ENCODE data around the gene CDH4.

The CDH4 gene

DNA sequence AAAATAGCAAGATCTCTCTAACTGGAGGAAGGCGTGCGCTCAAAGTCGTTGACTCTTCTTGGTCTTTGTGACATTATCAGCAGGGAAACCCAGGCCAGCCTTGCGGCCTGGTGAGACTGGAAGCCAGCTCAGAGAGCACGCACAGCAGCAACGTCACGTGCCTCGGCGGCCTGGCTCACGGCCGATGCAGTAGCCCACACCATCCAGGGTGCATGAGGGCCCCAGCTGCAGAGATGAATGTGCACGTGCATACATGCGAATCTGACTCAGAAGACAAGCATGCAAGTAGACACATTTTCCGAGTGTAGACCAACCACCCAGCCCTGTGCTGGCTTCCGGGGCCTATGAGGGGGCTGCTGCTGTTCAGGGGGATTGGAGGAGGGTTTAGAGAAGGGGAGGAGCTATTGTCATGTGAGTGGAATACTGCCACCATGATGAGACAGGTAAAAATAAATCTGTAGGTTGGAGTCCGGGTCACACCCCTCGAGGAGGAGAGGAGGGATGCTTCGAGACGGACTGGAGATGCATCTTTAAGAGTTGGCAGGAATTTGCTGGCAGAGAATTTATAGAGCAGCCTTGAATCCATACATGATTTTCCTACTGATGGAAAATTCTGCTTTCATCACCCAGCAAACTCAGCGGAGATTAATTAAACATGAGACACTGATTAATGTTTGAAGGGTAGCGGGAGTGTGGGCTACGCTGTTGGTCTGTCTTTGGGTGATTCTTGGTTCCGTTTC, 388.2 kb downstream of the CDH4 start:
- DNase-seq: no peak

DNA sequence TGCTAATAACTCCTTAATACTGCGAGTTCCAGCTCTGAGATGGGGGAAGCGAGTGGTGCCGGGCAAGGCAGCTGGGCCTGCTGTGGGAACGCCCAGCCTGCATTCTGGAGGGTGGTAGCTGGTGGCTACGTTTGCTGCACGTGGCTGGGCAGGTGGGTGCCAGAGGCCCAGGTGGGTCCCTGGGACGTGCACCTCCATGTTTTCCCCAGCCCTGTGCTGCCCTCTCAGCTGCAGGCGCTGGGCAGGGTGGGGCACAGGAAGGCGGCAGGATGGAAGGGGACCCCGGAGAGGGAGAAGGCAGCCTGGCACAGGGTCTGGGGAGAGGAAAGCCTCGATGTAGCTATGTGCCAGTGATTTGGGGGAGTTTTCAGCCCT, 388.8 kb downstream of the CDH4 start:
- DNase-seq: no peak

DNA sequence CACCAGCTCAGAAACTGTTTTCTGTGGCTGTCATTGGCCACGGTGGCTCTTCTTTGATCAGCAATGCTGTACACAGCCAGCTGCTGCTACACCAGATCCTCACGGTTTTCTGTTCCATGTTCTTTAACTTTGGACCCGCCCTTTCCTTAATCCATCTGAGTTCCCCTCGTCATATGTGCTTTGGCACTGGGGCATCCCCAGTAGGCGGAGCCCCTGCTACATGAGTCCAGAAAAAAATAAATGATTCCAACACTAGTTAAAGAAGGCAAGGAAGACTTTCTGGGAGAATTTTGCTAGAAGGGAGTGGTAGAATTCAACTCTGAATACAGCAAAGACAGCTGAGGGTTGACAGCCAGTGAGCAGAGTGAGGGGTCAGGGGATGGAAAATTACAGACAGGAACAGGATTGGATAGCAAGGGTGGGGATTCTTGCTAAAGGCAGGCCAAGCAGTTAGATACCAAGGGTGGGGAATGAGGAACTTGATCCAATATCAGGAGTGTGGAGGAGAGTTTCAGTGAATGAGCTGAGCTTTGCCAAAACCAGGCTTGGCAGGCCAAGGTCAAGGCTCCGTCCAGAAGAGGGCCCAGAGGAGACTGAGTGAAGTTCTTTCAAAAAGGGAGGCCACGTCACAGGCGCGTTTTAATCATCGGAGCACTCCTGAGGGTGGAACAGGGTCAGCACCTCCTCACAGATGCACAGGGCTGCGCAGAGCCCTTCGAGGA, 391.8 kb downstream of the CDH4 start:
- DNase-seq: no peak

DNA sequence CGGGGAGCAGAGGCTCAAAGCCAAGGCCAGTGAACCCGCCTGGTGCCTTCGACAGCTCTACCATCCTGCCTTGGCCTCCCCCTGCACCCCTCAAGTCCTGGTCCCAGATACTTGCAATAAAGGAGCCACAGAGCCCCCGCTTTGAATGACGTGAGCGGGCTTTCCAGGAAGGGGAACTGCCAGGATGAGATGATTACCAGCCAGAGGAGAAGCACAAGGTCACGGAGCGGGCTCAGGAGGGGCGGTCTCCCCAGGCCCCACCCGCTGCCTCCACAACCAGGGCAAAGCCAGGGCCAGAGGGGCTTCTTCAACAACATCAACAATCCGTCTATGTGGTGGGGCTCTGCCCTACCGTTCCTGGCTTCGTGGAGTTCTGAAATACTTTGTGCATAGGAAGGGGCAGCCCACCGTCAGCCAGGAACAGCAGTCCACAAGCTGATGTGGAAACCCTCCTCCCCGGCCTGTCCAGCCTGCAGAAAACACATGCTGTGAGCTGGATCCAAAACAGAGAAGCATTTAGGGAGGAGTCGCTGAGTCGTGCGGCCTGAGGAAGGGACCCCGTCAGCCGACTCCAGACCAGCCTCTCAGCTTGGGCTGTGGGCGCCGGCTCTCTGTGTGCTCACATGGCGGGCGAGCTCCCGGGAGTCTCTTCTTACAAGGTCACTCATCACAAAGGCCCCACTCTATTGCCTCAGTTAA, 392.5 kb downstream of the CDH4 start:
- DNase-seq: no peak

DNA sequence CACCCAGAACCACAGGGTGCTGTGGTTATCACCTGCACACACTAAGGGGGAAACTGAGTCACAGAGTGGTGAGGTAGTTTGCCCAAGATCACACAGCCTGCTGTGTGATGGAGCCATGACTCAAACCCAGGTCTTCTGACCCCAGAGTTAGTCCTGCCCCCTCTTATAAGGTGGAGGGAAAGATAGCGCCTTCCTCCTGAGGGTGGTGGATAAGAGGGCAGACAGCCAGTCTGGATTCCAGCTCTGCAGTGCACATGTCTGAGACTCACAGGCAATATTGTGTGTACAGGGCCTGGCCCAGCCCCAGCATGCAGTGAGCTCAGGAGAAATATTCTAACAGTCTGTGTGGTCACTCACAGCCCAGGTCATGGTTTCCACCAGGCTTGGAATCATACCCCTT, 393.7 kb downstream of the CDH4 start:
- no peak for DNase-seq

DNA sequence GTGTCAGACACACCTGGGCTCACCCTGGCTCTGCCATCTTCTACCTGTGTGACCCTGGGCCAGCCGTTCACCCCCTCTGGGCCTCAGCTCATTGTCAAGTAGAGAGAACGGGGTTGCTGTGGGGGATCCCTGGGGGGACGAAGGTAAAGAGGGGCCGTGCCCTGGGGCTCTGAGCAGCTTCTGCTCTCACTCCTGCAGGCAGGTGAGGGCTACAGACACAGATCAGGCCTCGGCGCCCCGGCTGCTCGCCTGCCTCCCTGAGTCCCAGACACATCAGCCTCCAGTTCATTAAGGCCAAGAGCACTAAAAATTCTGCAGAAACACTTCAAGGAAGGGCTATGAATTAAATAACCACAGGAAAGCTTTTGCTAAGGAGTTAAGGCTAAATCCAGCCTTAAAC, 394.4 kb downstream of the CDH4 start:
- DNase-seq: no peak

DNA sequence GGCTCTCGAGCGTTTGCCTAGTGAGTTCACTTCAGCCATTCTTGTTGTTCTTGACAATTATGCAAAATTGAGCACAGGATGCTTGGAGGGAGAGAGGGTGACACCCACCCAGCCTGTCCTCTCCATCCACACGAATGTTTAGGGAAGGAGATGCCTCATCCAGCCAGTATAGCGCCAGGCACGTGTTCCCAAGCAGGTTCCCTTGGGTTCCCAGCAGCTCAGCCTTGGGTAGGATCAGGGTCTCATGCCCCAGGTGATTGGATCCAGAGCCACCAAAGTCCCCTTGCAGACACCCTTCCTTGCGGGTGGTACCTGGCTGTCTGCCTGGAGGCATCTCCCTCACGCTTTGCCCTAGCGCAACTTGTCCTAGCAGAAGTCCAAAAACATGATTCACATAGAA, 394.9 kb downstream of the CDH4 start:
- no peak for DNase-seq

DNA sequence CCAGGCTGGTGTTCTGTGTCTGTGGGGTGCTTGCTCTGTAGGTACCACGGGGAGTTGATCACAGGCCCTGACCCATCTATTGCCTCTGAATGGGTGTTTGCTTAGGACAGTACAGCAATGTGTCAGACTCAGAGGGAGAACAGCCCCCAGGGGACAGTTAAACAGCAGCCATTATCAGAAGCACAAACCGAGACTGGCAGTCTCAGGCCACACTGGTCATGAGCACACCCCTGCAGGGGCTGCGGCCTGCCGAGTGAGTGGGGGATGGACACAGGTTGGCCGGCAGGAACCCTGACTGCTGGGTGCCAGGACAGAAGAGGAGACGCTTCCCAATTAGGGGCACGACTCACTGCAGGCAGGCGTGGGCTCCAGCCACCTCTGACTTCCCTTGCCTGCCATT, 395.6 kb downstream of the CDH4 start:
- DNase-seq: no peak

DNA sequence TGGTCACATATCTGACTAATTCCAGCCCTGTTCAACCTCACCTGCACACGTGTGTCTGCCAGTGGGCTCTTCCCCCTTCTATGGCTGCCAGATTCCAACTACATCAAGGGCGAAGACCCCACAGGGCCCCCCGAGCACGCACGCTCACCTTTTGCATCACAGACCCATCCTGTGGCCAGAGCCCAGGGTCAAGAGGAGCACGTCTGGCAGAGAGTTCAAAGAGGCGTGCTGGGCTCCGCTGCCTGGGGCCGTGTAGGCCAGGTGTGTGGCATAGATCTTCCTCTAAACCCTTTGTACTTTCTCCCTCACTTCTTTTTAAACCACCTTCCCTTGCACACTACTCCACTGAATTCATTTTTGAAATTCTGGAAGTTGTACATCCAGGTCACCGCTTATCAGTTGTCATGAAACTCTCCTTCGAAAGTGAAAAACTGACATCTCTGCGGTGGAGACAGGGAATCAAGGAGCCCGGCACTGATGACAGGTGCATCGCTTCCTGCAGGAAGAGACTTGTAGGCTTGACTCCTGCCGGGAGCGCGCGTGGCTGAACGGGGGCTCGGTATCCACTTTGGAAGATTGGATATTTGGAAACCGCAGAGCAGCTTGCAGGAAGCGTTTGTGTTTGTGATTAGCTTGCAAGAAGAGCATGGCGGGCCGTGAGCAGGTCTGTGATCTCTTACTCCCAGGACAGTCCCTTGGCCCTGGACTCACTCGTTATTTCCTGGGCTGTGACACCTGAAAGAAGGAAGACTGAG, 397.2 kb downstream of the CDH4 start:
- no peak for DNase-seq

DNA sequence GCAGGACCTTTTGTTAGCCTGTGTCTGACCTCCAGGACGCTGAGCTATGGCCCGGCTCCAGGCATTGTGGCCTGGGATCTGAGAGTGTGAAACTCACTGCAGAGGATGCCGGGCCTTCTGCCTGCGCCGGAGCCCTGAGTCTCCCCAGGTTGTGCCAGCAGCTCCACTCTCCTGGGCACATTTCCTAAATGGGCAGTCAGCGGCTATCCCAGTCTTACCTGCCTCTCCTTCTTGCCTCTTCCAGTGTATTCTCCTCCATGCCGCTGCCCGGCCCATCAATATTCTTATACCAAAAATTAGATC, 397.8 kb downstream of the CDH4 start:
- DNase-seq: no peak

DNA sequence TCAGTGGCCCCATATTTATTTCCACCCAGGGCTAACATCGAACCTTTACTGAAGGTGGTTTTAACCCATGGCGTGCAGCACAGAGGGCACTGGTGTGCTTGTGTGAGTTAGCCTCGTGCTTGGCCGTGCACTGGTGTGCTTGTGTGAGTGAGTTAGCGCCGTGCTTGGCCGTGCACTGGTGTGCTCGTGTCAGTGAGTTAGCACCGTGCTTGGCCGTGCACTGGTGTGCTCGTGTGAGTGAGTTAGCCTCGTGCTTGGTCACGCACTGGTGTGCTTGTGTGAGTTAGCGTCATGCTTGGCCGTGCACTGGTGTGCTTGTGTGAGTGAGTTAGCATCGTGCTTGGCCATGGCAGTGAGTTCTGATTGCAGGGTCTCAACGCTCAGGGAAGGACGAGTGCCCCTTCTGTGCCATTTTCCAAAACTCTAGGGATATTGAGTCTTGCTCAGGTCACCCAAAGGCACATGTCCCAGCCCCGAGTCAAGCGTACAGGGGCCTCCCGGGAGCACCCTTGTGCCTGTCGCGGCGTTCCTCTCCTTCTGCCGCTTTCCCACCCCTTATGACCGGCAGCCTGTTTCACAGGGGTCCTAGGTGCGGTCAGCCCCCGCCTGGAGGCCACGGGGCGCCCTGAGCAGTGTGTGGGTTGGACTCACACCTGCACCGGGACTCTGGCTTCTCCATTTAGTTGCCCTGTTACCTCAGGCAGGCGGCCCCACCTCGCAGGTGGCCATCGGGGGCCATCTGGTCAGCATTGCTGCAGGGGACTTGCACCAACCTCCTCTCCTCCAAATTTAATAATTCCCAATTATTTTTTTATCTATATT, 399.1 kb downstream of the CDH4 start:
- DNase-seq: no peak

DNA sequence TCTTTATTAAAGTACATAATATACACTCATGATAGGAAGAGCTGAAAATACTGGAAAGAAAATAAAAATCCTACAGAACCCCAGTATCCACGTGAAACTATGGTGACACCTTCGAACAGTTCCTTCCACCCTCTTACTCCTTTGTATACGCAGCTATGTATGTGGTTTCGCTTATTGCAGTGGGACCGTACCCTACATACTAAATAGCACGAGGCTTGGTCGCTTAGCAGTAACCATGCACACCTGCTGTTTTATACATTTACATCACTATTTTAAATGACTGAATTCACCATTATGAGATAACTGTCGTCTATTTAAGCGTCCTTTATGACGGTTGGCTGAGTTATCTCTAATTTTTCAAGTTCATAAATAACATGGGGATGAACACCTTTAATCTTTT, 400.1 kb downstream of the CDH4 start:
- DNase-seq: no peak

DNA sequence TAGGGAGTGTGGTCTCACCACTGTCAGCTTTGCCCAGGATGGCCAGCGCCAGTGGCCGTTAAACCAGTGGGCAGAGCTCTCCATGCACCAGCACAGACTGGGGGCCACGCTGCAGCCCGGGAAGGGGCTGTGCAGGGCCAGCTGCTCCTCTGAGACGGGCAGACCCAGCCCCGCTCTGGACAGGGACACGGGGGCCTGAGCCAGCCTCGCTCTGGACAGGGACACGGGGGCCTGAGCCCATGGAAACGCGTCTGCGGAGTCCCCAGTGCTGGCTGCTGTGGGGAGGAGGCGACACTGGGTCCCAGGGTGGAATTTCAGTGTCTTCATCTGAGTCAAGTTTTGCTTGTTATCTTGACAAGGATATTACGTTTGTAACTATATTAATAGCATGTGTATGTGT, 402.7 kb downstream of the CDH4 start:
- DNase-seq: no peak

DNA sequence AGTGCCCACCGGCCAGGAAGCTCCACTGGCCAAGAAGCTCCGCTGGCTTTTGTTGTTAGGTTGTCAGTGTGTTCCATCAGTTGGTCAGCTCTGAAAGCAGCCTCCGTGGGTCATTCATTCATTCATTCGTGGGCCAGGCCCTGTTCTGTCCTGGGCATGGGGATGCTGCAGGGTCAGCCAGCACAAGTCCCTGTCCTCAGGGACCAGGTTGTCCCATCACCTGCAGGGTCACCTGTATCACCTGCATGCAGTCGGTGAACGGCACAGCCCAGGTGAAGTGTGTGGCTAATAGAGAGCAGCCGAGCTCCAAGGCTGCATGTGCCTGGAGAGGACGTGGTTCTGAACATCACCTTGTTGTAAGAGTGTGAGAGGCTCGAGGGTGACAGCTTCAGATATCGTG, 403.5 kb downstream of the CDH4 start:
- no peak for DNase-seq

DNA sequence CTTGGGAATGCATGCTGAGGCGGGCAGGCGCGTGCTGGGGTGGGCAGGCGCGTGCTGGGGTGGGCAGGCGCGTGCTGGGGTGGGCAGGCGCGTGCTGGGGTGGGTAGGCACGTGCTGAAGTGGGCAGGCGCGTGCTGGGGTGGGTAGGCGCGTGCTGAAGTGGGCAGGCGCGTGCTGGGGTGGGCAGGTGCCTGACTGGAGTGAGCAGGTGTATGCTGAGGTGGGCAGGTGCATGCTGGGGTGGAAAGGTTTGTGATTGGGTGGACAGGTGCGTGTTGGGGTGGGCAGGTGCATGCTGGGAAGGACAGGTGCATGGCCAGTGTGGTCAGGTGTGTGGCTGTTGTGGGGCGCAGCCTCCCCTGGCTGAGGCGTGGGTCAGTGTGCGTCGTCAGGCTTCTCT, 404.1 kb downstream of the CDH4 start:
- DNase-seq: no peak

DNA sequence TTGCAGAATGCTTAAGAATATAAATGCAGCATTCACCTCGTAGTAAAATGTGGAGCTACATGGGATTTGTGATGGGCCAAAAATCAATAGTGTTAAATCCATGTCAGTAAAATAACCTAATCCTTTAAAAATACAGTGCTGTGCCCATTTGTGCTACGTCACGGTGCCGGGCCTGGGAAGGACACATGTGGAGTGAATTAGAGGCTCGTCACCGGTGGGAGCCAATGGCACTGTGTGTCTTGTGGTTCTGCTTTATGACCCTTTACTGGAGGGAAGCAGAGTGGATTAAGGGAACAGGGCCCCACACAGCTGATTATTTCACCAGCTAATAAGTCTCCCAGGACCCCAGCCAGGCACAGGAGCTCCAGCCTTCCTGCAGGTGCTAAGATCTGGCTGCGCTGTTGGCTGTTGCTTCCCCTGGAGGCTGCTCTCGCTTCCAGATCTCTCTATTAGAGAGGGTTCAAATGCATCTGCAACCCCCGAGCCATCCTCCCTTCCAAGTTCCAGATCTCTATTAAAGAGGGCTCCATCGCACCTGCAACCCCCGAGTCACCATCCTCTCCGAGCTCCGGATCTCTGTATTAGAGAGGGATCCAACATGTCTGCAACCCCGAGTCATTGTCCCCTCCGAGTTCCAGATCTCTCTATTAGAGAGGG, 405.8 kb downstream of the CDH4 start:
- no peak for DNase-seq

DNA sequence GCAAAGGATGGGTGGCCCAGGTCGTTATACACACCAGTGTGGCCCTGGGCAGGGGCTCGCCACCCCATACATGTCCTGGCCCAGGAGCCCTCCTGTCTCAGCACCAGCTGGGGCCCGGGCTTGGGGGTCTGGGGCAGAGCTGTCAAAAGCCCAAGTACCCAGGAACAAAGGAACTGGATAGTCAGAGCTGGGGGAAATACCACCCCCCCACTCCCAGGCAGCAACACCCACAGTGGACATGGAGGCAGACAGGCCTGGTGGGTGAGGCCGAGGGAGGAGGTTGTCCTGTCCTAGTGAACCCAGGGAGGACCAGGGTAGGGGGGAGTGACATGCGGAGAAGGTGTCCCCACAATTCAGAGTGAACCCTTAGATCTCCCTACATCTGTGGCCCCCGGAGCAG, 406.5 kb downstream of the CDH4 start:
- no peak for DNase-seq

DNA sequence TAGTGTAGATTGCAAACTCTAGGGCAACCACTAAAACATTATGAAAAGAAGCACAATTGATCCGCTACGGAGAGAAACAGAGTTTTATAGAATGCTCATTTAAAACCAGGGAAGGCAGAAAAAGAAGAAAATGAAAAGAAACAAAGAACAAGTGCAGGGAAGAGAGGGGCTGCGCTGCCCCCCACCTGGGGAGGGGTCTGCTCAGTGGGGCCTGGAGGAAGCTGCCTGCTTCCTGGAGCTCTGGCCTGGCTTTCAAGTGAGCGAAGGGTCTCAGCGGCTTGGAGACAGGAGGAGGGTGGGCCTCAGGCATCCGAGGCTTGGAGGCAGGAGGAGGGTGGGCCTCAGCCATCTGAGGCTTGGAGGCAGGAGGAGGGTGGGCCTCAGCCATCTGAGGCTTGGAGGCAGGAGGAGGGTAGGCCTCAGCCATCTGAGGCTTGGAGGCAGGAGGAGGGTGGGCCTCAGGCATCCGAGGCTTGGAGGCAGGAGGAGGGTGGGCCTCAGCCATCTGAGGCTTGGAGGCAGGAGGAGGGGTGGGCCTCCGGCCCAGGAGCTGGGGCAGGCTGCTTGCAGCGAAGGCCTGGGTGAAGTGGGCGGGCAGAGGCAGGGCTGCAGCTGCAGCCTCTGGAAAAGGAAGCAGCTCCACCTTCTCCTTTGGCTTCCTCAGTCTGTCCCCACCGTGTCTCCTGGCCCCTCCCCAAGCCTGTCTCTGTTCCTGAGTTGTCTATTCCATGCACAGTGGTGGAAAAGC, 407.4 kb downstream of the CDH4 start:
- DNase-seq: no peak

DNA sequence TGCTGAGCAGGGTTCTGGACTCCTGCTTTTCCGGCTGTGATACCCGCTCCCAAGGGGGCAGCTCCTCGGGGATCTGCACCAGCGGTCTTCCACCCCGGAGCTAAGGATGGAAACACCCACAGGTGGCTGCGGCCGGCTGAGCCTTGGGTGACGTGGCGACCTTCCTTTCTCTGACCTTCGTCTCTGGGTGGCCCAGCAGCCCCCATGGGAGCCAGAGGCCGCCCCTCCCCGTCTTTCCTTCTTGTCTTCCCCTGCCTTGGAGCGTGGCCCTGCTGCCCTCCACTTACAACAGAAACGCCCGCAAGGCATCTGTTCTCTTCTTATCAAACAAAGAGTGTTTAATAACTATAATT, 407.9 kb downstream of the CDH4 start:
- DNase-seq: peak; percentile 56

DNA sequence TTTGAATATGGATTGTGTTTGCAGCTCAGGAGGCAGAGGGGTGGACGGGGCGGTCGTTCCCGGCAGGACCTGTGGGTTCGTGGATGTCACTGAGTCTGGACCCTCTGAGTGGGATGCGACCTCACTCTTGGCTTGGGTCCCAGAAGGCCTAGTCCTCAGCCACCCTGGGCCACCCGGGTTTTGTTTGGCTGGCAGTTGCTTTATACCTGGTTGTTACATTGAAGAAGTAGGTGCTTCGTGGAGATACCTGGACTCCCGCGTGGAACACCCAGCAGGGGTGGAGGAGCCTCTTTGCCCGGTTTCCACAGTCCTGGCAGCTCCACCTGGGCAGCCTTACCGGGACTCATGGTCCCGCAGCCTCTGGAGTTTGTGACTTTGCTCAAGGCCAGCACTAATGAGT, 408.5 kb downstream of the CDH4 start:
- no peak for DNase-seq

DNA sequence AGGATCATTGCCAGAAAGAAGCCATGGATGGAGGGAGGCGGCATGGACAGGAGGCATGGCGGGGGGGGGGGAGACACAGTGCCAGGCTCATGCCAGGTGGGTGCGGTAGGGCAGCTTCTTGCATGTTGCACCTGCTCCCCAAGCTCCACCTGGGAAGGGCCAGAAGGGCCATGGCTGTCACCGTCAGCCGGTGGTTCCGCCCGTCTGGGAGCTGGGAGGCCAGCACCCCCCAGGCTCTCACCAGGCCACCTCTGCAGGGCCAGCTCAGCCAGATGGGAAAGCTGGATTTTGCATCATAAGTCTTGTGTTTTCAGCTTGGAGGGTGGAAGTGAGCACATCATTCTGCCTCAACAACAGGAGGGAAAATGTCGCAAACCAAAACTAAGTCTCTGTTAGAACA, 409.0 kb downstream of the CDH4 start:
- DNase-seq: no peak

DNA sequence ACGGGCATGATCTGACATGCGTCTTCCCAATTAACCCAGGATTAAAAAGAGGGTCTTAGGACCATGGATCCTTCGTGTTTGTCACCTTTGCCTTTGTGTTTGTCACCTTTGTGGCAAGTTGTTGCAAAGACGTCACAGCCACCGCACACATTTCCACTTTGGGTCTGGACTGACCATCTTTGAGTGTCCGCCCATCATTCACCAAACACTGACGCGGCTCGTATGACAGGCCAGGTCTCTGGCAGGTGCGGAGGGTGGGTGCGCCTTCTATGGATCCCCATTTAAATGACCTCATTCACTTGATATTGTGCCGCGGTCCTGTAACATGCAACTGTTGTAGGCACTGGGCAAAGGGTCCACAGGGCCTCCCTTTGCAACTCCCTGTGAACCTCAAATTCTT, 409.5 kb downstream of the CDH4 start:
- DNase-seq: no peak
